Measurements from ENCODE around the gene CDK7.

CDK7 gene

DNA sequence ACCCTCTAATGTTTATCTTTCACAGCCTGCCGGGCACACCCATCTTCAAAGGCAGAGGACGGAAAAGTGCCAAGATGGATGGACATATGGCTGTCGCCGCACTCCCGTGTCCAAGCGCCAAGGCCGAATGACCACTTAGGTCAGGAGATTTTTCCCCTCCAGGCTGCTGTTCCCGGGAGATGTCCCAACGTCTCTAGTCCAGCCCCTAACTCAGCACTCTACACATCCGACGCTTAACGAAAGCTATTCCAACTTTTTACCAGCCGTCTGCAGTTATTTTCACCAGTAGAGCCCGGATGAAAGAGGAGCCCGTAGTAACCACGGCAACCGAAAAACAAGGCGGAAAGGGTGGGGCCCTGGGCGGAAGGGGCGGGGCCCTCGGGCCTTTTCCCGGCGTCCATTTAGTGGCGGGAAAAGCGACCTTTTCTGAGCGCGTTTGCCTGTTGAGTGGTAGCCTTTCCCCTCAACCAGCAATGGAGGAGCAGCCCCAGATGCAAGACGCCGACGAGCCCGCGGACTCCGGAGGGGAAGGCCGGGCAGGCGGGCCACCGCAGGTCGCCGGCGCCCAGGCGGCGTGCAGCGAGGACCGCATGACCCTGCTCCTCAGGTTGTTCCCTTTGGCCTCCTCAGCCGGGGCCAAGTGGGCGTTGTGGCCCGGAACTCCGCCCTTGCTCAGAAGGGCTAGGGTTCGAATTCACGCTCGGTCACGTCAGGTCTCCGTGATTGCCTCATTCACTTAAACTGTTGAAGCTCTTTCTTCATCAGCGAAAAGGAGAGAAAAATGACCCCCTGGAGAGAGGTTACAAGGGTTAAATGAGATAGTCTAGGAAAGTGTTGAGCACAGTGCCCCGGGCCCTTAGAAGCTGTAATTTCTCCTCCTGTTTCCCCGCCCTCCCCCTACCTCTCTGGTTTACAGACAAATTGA lies 45.3 kb upstream of the CDK7 start, which contains the start of gene CENPH (continued):
- TF ChIP-seq ZNF302 (tag by site-specific recombination; IDR thresholded peaks at IDR 0.05; ENCODE audit: low read depth) (no peak), ZNF501 (tag by site-specific recombination; IDR thresholded peaks at IDR 0.05) (peak; percentile 76; the same call in 1 of the 2 replicates), GLI4 (tag by site-specific recombination; IDR thresholded peaks at IDR 0.05) (no peak), ZBTB7A (tag by site-specific recombination; IDR thresholded peaks at IDR 0.05; ENCODE audit: low read depth) (no peak), ZNF670 (tag by site-specific recombination; IDR thresholded peaks at IDR 0.05; ENCODE audit: low read depth) (no peak), GFI1B (tag by site-specific recombination; IDR thresholded peaks at IDR 0.05) (no peak), OSR2 (tag by site-specific recombination; IDR thresholded peaks at IDR 0.05) (no peak), HOXD13 (CRISPR knock-in tag; IDR thresholded peaks at IDR 0.05; ENCODE audit: borderline replicate concordance) (0 out of 2 replicates have a peak, but pooled peaks have one; percentile 12), ZNF335 (tag by site-specific recombination; conservative IDR thresholded peaks at IDR 0.05) (peak; percentile 94), ZNF596 (tag by site-specific recombination; IDR thresholded peaks at IDR 0.05) (no peak), ZNF600 (tag by site-specific recombination; IDR thresholded peaks at IDR 0.05) (0 out of 2 replicates have a peak, but pooled peaks have one; percentile 14), ZNF791 (tag by site-specific recombination; IDR thresholded peaks at IDR 0.05) (no peak), ZNF138 (tag by site-specific recombination; IDR thresholded peaks at IDR 0.05; ENCODE audit: borderline replicate concordance) (no peak), MYNN (tag by site-specific recombination; IDR thresholded peaks at IDR 0.05; ENCODE audit: borderline replicate concordance) (no peak), KLF9 (tag by site-specific recombination; IDR thresholded peaks at IDR 0.05; ENCODE audit: low read depth) (peak; percentile 81), BCL11B (tag by site-specific recombination; IDR thresholded peaks at IDR 0.05; ENCODE audit: low read depth) (peak; percentile 37; the same call in 1 of the 2 replicates), RBAK (tag by site-specific recombination; IDR thresholded peaks at IDR 0.05) (no peak), ZNF184 (tag by site-specific recombination; IDR thresholded peaks at IDR 0.05) (no peak), ZNF843 (tag by site-specific recombination; IDR thresholded peaks at IDR 0.05) (peak; percentile 41; the same call in 1 of the 2 replicates), SCRT2 (tag by site-specific recombination; IDR thresholded peaks at IDR 0.05) (peak; percentile 100), ZBTB21 (tag by site-specific recombination; IDR thresholded peaks at IDR 0.05) (peak; percentile 82)
- TF ChIP-seq, protein P1, sequence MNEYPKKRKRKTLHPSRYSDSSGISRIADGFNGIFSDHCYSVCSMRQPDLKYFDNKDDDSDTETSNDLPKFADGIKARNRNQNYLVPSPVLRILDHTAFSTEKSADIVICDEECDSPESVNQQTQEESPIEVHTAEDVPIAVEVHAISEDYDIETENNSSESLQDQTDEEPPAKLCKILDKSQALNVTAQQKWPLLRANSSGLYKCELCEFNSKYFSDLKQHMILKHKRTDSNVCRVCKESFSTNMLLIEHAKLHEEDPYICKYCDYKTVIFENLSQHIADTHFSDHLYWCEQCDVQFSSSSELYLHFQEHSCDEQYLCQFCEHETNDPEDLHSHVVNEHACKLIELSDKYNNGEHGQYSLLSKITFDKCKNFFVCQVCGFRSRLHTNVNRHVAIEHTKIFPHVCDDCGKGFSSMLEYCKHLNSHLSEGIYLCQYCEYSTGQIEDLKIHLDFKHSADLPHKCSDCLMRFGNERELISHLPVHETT (tag by site-specific recombination; IDR thresholded peaks at IDR 0.05), result no peak
- TF ChIP-seq, protein P2, sequence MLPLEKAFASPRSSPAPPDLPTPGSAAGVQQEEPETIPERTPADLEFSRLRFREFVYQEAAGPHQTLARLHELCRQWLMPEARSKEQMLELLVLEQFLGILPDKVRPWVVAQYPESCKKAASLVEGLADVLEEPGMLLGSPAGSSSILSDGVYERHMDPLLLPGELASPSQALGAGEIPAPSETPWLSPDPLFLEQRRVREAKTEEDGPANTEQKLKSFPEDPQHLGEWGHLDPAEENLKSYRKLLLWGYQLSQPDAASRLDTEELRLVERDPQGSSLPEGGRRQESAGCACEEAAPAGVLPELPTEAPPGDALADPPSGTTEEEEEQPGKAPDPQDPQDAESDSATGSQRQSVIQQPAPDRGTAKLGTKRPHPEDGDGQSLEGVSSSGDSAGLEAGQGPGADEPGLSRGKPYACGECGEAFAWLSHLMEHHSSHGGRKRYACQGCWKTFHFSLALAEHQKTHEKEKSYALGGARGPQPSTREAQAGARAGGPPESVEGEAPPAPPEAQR (tag by site-specific recombination; IDR thresholded peaks at IDR 0.05), result no peak
- TF ChIP-seq, protein P3, sequence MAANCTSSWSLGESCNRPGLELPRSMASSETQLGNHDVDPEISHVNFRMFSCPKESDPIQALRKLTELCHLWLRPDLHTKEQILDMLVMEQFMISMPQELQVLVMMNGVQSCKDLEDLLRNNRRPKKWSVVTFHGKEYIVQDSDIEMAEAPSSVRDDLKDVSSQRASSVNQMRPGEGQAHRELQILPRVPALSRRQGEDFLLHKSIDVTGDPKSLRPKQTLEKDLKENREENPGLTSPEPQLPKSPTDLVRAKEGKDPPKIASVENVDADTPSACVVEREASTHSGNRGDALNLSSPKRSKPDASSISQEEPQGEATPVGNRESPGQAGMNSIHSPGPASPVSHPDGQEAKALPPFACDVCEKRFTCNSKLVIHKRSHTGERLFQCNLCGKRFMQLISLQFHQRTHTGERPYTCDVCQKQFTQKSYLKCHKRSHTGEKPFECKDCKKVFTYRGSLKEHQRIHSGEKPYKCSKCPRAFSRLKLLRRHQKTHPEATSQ (tag by site-specific recombination; IDR thresholded peaks at IDR 0.05), result no peak; the same call in 1 of the 2 replicates
- TF ChIP-seq, protein P4, sequence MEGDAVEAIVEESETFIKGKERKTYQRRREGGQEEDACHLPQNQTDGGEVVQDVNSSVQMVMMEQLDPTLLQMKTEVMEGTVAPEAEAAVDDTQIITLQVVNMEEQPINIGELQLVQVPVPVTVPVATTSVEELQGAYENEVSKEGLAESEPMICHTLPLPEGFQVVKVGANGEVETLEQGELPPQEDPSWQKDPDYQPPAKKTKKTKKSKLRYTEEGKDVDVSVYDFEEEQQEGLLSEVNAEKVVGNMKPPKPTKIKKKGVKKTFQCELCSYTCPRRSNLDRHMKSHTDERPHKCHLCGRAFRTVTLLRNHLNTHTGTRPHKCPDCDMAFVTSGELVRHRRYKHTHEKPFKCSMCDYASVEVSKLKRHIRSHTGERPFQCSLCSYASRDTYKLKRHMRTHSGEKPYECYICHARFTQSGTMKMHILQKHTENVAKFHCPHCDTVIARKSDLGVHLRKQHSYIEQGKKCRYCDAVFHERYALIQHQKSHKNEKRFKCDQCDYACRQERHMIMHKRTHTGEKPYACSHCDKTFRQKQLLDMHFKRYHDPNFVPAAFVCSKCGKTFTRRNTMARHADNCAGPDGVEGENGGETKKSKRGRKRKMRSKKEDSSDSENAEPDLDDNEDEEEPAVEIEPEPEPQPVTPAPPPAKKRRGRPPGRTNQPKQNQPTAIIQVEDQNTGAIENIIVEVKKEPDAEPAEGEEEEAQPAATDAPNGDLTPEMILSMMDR (tag by site-specific recombination; IDR thresholded peaks at IDR 0.05), result no peak
- TF ChIP-seq, protein P5, sequence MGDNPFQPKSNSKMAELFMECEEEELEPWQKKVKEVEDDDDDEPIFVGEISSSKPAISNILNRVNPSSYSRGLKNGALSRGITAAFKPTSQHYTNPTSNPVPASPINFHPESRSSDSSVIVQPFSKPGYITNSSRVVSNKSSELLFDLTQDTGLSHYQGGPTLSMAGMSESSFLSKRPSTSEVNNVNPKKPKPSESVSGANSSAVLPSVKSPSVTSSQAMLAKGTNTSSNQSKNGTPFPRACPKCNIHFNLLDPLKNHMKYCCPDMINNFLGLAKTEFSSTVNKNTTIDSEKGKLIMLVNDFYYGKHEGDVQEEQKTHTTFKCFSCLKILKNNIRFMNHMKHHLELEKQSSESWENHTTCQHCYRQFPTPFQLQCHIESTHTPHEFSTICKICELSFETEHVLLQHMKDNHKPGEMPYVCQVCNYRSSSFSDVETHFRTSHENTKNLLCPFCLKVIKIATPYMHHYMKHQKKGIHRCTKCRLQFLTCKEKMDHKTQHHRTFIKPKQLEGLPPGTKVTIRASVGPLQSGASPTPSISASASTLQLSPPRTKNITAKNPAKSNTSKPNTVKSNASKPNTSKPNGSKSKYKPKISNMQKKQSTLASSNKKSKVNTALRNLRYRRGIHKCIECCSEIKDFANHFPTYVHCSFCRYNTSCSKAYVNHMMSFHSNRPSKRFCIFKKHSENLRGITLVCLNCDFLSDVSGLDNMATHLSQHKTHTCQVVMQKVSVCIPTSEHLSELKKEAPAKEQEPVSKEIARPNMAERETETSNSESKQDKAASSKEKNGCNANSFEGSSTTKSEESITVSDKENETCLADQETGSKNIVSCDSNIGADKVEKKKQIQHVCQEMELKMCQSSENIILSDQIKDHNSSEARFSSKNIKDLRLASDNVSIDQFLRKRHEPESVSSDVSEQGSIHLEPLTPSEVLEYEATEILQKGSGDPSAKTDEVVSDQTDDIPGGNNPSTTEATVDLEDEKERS (tag by site-specific recombination; IDR thresholded peaks at IDR 0.05), result no peak
- TF ChIP-seq, protein P6, sequence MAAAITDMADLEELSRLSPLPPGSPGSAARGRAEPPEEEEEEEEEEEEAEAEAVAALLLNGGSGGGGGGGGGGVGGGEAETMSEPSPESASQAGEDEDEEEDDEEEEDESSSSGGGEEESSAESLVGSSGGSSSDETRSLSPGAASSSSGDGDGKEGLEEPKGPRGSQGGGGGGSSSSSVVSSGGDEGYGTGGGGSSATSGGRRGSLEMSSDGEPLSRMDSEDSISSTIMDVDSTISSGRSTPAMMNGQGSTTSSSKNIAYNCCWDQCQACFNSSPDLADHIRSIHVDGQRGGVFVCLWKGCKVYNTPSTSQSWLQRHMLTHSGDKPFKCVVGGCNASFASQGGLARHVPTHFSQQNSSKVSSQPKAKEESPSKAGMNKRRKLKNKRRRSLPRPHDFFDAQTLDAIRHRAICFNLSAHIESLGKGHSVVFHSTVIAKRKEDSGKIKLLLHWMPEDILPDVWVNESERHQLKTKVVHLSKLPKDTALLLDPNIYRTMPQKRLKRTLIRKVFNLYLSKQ (tag by site-specific recombination; IDR thresholded peaks at IDR 0.05; ENCODE audit: borderline replicate concordance), result no peak

All from HEK293 (cell line).